OCI-LY1 (cell line): ENCODE results near the gene RNU5B-1.

Experiments used
- H2AFZ ChIP-seq: fragments of 200-600 bp; sonication (generic), shearing (Covaris generic); 2 replicates; pipeline ENCODE4 v1.6.0; 2014; ENCODE audit warnings: antibody characterized with exemption, mild to moderate bottlenecking, low read length
- H3F3A ChIP-seq: fragments of 200-600 bp; sonication (generic), shearing (Covaris generic); 2 replicates; pipeline ENCODE4 v1.6.0; 2014; ENCODE audit warnings: mild to moderate bottlenecking, antibody characterized with exemption, low read length, moderate library complexity; ENCODE audit not compliant: insufficient read depth
- H3K27ac ChIP-seq: fragments of 200-600 bp; sonication (generic); 2 replicates; pipeline ENCODE4 v1.5.1; 2014; ENCODE audit warnings: low read length, mixed run types, mild to moderate bottlenecking, low read depth; ENCODE audit not compliant: poor library complexity, severe bottlenecking
- H3K27me3 ChIP-seq: fragments of 200-600 bp; sonication (generic); 2 replicates; pipeline ENCODE4 v1.6.0; 2014; ENCODE audit warnings: antibody characterized with exemption, mild to moderate bottlenecking, low read length, moderate library complexity; ENCODE audit not compliant: insufficient read depth
- H3K36me3 ChIP-seq: fragments of 200-600 bp; sonication (generic); 2 replicates; pipeline ENCODE4 v1.6.1; 2014; ENCODE audit warnings: mild to moderate bottlenecking, antibody characterized with exemption, low read length, moderate library complexity, mixed read lengths; ENCODE audit not compliant: insufficient read depth
- H3K4me1 ChIP-seq: fragments of 200-600 bp; sonication (generic); 2 replicates; pipeline ENCODE4 v1.5.1; 2014; ENCODE audit warnings: mild to moderate bottlenecking, low read length, moderate library complexity; ENCODE audit not compliant: insufficient read depth, severe bottlenecking
- H3K4me2 ChIP-seq: fragments of 200-600 bp; sonication (generic), shearing (Covaris generic); 2 replicates; pipeline ENCODE4 v1.6.1; 2014; ENCODE audit warnings: low read length
- H3K4me3 ChIP-seq: fragments of 200-600 bp; sonication (generic); 2 replicates; pipeline ENCODE4 v1.5.1; 2014; ENCODE audit warnings: low read length, low read depth, mild to moderate bottlenecking, mixed read lengths; ENCODE audit not compliant: poor library complexity, severe bottlenecking
- H3K79me2 ChIP-seq: fragments of 200-600 bp; shearing (Covaris generic); 2 replicates; pipeline ENCODE4 v1.6.1; 2016; ENCODE audit warnings: mixed run types, low read length, mixed read lengths; ENCODE audit not compliant: insufficient read depth
- H3K9ac ChIP-seq: fragments of 200-600 bp; sonication (generic), shearing (Covaris generic); 2 replicates; pipeline ENCODE4 v1.6.1; 2014; ENCODE audit warnings: mild to moderate bottlenecking, low read length, mixed read lengths
- H3K9me2 ChIP-seq: fragments of 200-600 bp; sonication (generic), shearing (Covaris generic); 2 replicates; pipeline ENCODE4 v1.6.1; 2014; ENCODE audit warnings: low read depth, mild to moderate bottlenecking, low read length, mixed read lengths
- H3K9me3 ChIP-seq: fragments of 200-600 bp; shearing (Covaris generic); 2 replicates; pipeline ENCODE4 v1.6.1; 2014; ENCODE audit warnings: low read length, mixed read lengths
- H4K20me1 ChIP-seq: fragments of 200-600 bp; sonication (generic), shearing (Covaris generic); 2 replicates; pipeline ENCODE4 v1.6.0; 2016; ENCODE audit warnings: mild to moderate bottlenecking, low read length; ENCODE audit not compliant: insufficient read depth
- CTCF ChIP-seq: fragments of 200-600 bp; sonication (generic), shearing (Covaris generic); IDR thresholded peaks from 2 replicates; pipeline ENCODE4 v1.5.1; 2017; ENCODE audit warnings: mild to moderate bottlenecking, antibody characterized with exemption, low read length, moderate library complexity, mixed read lengths
- EZH2 ChIP-seq: fragments of 200-600 bp; sonication (generic), shearing (Covaris generic); IDR thresholded peaks from 2 replicates; pipeline ENCODE4 v1.8.0; 2017; ENCODE audit warnings: borderline replicate concordance, mixed run types, mild to moderate bottlenecking, antibody characterized with exemption, low read length, moderate library complexity, mixed read lengths

Gene RNU5B-1

GRCh38 chr15:65292938-65293518 lies 11.4 kb upstream of the RNU5B-1 start:
- Histone ChIP-seq H3K4me3 (no peak overlapping the region), H3K36me3 (no peaks in the 10 kb centered on the region), H3K4me1 (peaks cover 26% of the 10 kb centered on the region), H3K9me2 (no peaks in the 10 kb centered on the region), H4K20me1 (no peaks in the 10 kb centered on the region), H3K27ac (no peak overlapping the region), H3K79me2 (no peaks in the 10 kb centered on the region), H3K9me3 (no peaks in the 10 kb centered on the region), H2AFZ (no peak overlapping the region), H3K27me3 (no peaks in the 10 kb centered on the region), H3F3A (no peaks in the 10 kb centered on the region), H3K9ac (no peak overlapping the region), H3K4me2 (no peak overlapping the region)
- TF ChIP-seq EZH2 (no peak), CTCF (no peak)

- H3K4me3 ChIP-seq, result no peak overlapping the region
- H3K9ac ChIP-seq, result no peak overlapping the region
- no peaks in the 10 kb centered on the region for H3K36me3 ChIP-seq
- H3K79me2 ChIP-seq, result no peaks in the 10 kb centered on the region
- H3K27me3 ChIP-seq, result no peaks in the 10 kb centered on the region
- H3K4me1 ChIP-seq, result peaks cover 42% of the 10 kb centered on the region
- no peak overlapping the region for H3K4me2 ChIP-seq
- no peaks in the 10 kb centered on the region for H4K20me1 ChIP-seq
- no peaks in the 10 kb centered on the region for H3K9me2 ChIP-seq
- H3K27ac ChIP-seq, result no peak overlapping the region
- H2AFZ ChIP-seq, result no peak overlapping the region
- H3F3A ChIP-seq, result no peaks in the 10 kb centered on the region
- TF ChIP-seq EZH2 (no peak), CTCF (no peak)
- H3K9me3 ChIP-seq, result no peaks in the 10 kb centered on the region
Observed at GRCh38 chr15:65298731-65299130, 5.7 kb upstream of the RNU5B-1 start.

GRCh38 chr15:65300924-65301441 lies 3.5 kb upstream of the RNU5B-1 start:
- H3K36me3 ChIP-seq, result no peaks in the 10 kb centered on the region
- no peak overlapping the region for H3K4me3 ChIP-seq
- no peaks in the 10 kb centered on the region for H3K27me3 ChIP-seq
- peaks cover 6% of the 10 kb centered on the region for H3F3A ChIP-seq
- H3K4me2 ChIP-seq, result no peak overlapping the region
- no peak overlapping the region for H3K9ac ChIP-seq
- H3K9me3 ChIP-seq, result no peaks in the 10 kb centered on the region
- H4K20me1 ChIP-seq, result no peaks in the 10 kb centered on the region
- H2AFZ ChIP-seq, result no peak overlapping the region
- no peaks in the 10 kb centered on the region for H3K79me2 ChIP-seq
- TF ChIP-seq CTCF (no peak), EZH2 (no peak)
- H3K4me1 ChIP-seq, result peaks cover 47% of the 10 kb centered on the region
- no peak overlapping the region for H3K27ac ChIP-seq
- H3K9me2 ChIP-seq, result no peaks in the 10 kb centered on the region
